ENCODE measurements around the gene NT5C2.

NT5C2 gene

GRCh38 chr10:103197903-103198302 lies 4.8 kb upstream of the NT5C2 start:
- DNase-seq: no peak
- peaks cover 8% of the 10 kb centered on the region for H3K4me1 ChIP-seq (ENCODE audit: insufficient read depth, low read length)

GRCh38 chr10:103197174-103197573 lies 4.1 kb upstream of the NT5C2 start:
- Histone ChIP-seq H3K4me2 (ENCODE audit: insufficient read depth, low read length) (no peak overlapping the region), H3K27ac (ENCODE audit: low read length) (no peak overlapping the region), H2AFZ (ENCODE audit: low read depth, low read length) (no peak overlapping the region), H3K79me2 (ENCODE audit: insufficient read depth, low read length) (peaks cover 8% of the 10 kb centered on the region), H4K20me1 (ENCODE audit: insufficient read depth, low read length) (peaks cover 4% of the 10 kb centered on the region; the same call in 1 of the 2 replicates), H3K9me3 (ENCODE audit: insufficient read depth, low read length, severe bottlenecking) (no peaks in the 10 kb centered on the region), H3K4me1 (ENCODE audit: insufficient read depth, low read length) (peaks cover 8% of the 10 kb centered on the region), H3K9ac (ENCODE audit: low read depth, low read length) (no peak overlapping the region), H3K4me3 (ENCODE audit: low read depth in 1 of 2, low read length in 2 of 2) (no peak overlapping the region), H3K36me3 (ENCODE audit: insufficient read depth, low read length) (no peaks in the 10 kb centered on the region; the same call in 1 of the 2 replicates), H3K27me3 (ENCODE audit: insufficient read depth, low read length, poor library complexity) (no peaks in the 10 kb centered on the region)
- ATAC-seq (ENCODE audit: insufficient read depth, low read depth): no peak
- TF ChIP-seq CTCF (IDR thresholded peaks at IDR 0.05; ENCODE audit: borderline replicate concordance, extremely low read depth, low read length, poor library complexity, severe bottlenecking) (no peak), EZH2 (IDR thresholded peaks at IDR 0.05; ENCODE audit: borderline replicate concordance, low read depth, low read length, severe bottlenecking) (no peak)
- DNase-seq: no peak

More at GRCh38 chr10:103197903-103198302, 4.8 kb upstream of the NT5C2 start:
- H2AFZ ChIP-seq (ENCODE audit: low read depth, low read length): no peak overlapping the region
- no peak overlapping the region for H3K9ac ChIP-seq (ENCODE audit: low read depth, low read length)
- no peak overlapping the region for H3K27ac ChIP-seq (ENCODE audit: low read length)
- TF ChIP-seq EZH2 (IDR thresholded peaks at IDR 0.05; ENCODE audit: borderline replicate concordance, low read depth, low read length, severe bottlenecking): no peak
- TF ChIP-seq CTCF (IDR thresholded peaks at IDR 0.05; ENCODE audit: borderline replicate concordance, extremely low read depth, low read length, poor library complexity, severe bottlenecking): no peak
- H3K4me3 ChIP-seq (ENCODE audit: low read depth in 1 of 2, low read length in 2 of 2): no peak overlapping the region
- H3K36me3 ChIP-seq (ENCODE audit: insufficient read depth, low read length): no peaks in the 10 kb centered on the region; the same call in 1 of the 2 replicates
- H3K79me2 ChIP-seq (ENCODE audit: insufficient read depth, low read length): peaks cover under 1% of the 10 kb centered on the region; the same call in 1 of the 2 replicates
- no peaks in the 10 kb centered on the region for H4K20me1 ChIP-seq (ENCODE audit: insufficient read depth, low read length)
- no peaks in the 10 kb centered on the region for H3K27me3 ChIP-seq (ENCODE audit: insufficient read depth, low read length, poor library complexity)
- H3K4me2 ChIP-seq (ENCODE audit: insufficient read depth, low read length): no peak overlapping the region
- ATAC-seq (ENCODE audit: insufficient read depth, low read depth): no peak
- H3K9me3 ChIP-seq (ENCODE audit: insufficient read depth, low read length, severe bottlenecking): no peaks in the 10 kb centered on the region

GRCh38 chr10:103196516-103196915 lies 3.4 kb upstream of the NT5C2 start:
- Histone ChIP-seq H2AFZ (ENCODE audit: low read depth, low read length) (no peak overlapping the region), H3K27me3 (ENCODE audit: insufficient read depth, low read length, poor library complexity) (no peaks in the 10 kb centered on the region), H4K20me1 (ENCODE audit: insufficient read depth, low read length) (peaks cover 5% of the 10 kb centered on the region; the same call in 1 of the 2 replicates), H3K27ac (ENCODE audit: low read length) (no peak overlapping the region), H3K9ac (ENCODE audit: low read depth, low read length) (no peak overlapping the region), H3K79me2 (ENCODE audit: insufficient read depth, low read length) (peaks cover 15% of the 10 kb centered on the region), H3K4me1 (ENCODE audit: insufficient read depth, low read length) (peaks cover 12% of the 10 kb centered on the region), H3K4me2 (ENCODE audit: insufficient read depth, low read length) (no peak overlapping the region), H3K9me3 (ENCODE audit: insufficient read depth, low read length, severe bottlenecking) (no peaks in the 10 kb centered on the region), H3K36me3 (ENCODE audit: insufficient read depth, low read length) (no peaks in the 10 kb centered on the region; the same call in 1 of the 2 replicates), H3K4me3 (ENCODE audit: low read depth in 1 of 2, low read length in 2 of 2) (no peak overlapping the region)
- TF ChIP-seq CTCF (IDR thresholded peaks at IDR 0.05; ENCODE audit: borderline replicate concordance, extremely low read depth, low read length, poor library complexity, severe bottlenecking) (no peak), EZH2 (IDR thresholded peaks at IDR 0.05; ENCODE audit: borderline replicate concordance, low read depth, low read length, severe bottlenecking) (no peak)
- DNase-seq (no peak), ATAC-seq (ENCODE audit: insufficient read depth, low read depth) (no peak)

All from DND-41 (cell line).